ENCODE results near the gene ZBTB7A.

DNA sequence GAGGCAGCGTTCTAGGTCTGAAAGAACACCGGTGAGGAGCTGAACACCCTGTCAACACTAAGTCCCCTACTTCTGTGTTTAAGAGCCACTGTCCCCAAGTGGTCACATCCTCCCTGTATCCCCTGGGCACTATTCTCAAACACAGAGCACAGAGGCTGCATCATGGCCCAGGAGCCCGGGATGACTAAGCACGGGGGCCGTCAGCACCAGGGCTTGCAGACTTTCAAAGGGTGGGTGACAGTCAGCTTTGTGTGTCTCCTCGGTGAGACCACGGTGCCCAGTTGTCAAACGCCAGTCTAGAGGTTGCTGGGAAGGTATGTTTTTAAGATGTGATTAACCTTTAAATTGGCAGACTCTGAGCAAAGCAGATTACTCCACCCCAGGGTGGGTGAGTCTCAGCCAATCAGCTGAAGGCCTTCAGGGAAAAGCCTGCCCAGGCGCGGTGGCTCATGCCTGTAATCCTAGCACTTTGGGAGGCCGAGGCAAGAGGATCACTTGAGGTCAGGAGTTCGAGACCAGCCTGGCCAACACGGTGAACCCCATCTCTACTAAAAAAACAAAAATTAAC lies 49.2 kb upstream of the ZBTB7A start:
- TF ChIP-seq, protein P1, sequence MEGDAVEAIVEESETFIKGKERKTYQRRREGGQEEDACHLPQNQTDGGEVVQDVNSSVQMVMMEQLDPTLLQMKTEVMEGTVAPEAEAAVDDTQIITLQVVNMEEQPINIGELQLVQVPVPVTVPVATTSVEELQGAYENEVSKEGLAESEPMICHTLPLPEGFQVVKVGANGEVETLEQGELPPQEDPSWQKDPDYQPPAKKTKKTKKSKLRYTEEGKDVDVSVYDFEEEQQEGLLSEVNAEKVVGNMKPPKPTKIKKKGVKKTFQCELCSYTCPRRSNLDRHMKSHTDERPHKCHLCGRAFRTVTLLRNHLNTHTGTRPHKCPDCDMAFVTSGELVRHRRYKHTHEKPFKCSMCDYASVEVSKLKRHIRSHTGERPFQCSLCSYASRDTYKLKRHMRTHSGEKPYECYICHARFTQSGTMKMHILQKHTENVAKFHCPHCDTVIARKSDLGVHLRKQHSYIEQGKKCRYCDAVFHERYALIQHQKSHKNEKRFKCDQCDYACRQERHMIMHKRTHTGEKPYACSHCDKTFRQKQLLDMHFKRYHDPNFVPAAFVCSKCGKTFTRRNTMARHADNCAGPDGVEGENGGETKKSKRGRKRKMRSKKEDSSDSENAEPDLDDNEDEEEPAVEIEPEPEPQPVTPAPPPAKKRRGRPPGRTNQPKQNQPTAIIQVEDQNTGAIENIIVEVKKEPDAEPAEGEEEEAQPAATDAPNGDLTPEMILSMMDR (IDR thresholded peaks at IDR 0.05): no peak
- TF ChIP-seq POLR2A (IDR thresholded peaks at IDR 0.05) (no peak), POLR2AphosphoS5 (IDR thresholded peaks at IDR 0.05) (no peak)
